ENCODE data around the gene ELOVL3.

Gene ELOVL3

GRCh38 chr10:102279104-102279503, 53.0 kb downstream of the ELOVL3 start:
- no peak for DNase-seq (ENCODE audit: low read depth in 2 of 2)
- no peak for TF ChIP-seq CTCF (IDR thresholded peaks at IDR 0.05; ENCODE audit: low read depth, low read length)
- H3K4me3 ChIP-seq (replicated peaks in 1 of 2; ENCODE audit: low read depth in 2 of 2, low read length in 2 of 2) = no peak overlapping the region

All from cardiac fibroblast (primary cell).